DMS53 treated with DMSO at 0.1 percent for 48 hours (cell line): ENCODE measurements around the gene ZNF608.

ENCODE experiments used
- DNase-seq: peaks from one replicate; lab custom pipeline; 2025; ENCODE audit not compliant: unreplicated experiment; lab: John Stamatoyannopoulos, UW

ZNF608 gene, protein sequence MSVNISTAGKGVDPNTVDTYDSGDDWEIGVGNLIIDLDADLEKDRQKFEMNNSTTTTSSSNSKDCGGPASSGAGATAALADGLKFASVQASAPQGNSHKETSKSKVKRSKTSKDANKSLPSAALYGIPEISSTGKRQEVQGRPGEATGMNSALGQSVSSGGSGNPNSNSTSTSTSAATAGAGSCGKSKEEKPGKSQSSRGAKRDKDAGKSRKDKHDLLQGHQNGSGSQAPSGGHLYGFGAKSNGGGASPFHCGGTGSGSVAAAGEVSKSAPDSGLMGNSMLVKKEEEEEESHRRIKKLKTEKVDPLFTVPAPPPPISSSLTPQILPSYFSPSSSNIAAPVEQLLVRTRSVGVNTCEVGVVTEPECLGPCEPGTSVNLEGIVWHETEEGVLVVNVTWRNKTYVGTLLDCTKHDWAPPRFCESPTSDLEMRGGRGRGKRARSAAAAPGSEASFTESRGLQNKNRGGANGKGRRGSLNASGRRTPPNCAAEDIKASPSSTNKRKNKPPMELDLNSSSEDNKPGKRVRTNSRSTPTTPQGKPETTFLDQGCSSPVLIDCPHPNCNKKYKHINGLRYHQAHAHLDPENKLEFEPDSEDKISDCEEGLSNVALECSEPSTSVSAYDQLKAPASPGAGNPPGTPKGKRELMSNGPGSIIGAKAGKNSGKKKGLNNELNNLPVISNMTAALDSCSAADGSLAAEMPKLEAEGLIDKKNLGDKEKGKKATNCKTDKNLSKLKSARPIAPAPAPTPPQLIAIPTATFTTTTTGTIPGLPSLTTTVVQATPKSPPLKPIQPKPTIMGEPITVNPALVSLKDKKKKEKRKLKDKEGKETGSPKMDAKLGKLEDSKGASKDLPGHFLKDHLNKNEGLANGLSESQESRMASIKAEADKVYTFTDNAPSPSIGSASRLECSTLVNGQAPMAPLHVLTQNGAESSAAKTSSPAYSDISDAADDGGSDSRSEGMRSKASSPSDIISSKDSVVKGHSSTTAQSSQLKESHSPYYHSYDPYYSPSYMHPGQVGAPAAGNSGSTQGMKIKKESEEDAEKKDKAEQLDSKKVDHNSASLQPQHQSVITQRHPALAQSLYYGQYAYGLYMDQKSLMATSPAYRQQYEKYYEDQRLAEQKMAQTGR (N-terminal part only)

DNA sequence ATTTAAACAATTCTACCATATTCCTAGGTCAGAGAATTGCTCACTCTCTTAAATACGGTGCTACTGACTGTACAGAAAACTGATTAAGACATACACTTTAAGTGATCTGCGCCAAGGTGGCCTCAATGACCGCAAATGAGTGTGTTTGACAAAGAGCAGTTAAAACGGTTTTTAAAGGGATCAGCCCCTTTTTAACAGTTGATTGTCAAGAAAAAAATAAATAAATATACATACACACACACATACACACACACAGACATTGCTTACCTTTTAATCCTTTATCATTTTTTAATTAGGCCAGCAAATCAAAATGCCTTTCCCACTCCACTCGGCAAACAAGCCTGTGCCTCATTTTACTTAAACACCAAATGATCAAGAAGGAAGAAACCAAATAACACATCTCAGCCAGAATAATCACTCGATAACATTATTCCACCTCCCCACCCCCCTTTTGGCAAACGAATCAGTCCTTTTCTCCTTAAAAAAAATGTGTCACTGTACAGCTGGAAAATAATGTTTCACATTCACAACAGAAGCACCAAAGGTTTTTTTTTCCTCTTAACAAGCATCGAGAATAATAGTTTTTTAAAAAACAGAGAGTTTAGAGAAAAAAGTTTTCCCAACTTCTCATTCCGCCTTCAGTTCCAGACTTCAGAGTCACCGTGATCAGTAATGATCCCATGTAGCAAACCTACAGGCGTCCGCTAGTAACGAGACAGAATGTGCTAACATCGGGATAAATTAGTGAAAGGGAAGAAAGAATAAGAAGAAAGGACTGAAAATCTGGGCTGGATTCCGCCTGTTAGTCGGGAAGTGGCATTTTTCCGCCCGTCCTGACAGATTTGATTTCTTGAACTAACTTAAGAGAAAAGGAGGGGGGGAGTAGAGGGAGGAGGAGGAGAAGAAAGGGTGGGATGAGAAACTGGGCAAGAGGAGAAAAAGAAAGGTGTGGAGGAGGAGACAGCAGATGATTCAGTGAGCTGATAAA is at the start of gene ZNF608:
TSS of gene ZNF608 (minus strand) at position 712 of the 988 bp plus-strand sequence. CDS start 1,650 bp downstream, outside the sequence.
- peak; percentile 29 for DNase-seq

DNA sequence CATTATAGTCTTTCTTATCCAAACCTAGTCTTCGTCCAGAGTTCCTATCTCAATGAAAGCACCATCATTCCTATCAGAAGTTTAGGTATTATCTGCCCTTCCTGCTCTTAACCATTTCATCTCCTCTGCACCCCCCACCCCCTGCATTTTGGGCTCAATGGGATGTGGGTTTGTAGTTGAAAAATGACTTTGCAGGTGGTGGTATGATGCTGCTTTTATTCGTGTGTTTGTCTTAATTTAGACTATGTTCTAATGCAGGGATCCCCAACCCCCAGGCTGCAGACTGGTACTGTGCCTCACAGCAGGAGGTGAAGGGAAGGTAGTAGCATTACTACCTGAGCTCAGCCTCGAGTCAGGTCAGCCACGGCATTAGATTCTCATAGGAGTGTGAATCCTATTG is 49.4 kb upstream of the ZNF608 start:
- DNase-seq, result no peak

DNA sequence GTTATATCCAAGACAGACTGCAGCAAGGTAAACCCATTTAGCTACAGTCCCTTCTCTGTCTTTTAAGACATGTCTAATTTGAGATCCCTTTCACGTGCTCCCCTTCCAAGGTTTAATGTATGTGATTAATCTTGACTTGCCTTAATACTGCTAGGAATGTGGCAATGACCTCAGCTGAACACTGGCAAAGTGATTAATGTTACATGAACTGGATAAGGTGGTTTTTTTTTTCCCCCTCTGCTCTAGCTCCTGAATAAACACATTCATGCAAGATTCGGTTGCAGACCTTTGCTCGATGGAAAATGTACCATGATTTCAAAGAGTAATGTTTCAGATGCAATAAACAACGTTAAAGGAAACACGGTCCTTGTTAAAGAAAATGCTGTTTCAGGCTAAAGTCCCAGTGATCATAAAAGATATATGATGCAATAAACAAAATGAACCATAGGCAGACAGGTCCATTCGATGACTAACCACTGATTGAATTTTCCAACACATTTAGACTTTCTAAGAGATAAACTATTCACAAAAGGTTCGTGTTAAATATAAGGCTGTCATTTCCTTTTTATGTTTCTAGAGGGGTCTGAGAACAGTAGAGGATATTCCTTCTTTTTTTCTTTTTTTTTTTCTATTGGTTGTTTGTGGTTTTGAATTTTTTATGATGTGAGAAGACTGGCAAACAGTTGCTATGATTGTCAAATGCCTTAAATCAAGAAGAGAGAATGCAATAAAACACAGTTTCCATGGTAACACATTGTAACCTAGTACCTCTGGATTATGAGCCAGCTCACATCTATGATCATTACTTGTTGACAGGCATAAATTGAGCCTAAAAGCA is 44.7 kb upstream of the ZNF608 start:
- no peak for DNase-seq

DNA sequence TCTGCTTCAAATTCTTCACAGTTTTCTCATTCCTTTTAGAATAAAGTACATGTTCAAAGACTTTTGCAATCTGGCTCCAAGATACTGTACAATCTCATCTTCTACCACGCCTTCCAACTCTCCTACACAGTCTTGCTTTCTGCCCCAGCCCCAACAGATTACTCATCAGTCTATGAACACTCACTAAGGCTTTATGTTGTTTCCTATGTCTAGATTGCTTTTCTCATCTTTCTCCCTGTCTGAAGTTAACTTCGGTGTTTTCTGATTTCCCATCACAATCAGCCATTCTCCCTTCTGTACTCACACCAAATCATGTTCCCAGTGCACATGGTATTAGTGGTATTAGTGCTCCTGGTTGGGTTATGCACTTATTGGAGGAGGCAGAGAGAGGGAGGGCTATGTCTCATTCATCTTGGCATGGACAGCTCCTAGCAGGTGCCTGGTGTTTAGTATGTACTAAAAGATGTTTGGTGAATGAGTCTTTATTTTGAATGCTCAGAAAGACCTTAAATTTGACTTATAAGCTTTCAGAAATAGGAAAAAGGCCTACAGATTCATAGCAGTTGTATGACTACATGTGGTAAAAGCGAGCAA is 44.0 kb upstream of the ZNF608 start:
- no peak for DNase-seq

DNA sequence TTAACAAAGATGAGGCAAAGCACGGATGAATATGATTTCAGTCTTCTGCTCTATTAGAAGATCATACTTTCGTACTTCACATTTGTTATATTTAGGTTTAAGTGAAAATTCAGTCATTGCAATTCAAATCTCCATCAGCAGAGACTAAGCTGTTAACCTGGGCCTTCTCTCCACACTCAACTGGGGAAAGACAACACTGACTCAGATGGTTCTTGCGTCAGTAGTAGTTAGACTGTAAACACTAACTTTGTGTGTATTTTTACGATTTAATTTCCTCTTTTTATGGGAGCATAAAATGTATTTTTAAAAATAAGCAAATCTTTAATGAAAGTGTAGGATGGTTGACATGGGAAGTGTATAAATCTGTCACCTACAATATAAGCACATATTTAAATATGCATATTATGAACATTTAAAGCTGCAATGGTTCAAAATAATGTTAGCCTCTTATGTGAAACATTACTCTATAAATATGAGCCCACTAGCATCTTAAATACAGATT is 42.7 kb upstream of the ZNF608 start:
- DNase-seq, result peak; percentile 10

DNA sequence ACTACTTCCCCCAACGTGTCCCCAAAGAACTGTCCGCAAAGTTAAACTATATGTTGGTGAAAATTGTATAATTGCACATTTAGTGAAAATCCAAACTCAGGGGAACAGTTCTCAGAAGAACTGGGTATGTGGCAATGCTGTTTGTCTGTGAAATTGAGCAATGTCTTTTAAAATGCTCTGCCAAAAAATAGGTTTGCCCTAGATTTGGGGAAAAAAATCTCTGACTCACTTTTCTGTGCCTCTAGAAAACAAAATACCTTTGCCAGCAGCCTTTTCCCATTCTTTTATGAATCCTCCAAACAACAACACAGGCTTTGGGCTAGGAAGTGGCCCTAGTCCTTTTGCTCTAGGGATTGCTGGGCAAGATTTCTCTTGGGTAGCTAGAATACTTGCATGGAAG is 37.4 kb upstream of the ZNF608 start:
- DNase-seq, result no peak

DNA sequence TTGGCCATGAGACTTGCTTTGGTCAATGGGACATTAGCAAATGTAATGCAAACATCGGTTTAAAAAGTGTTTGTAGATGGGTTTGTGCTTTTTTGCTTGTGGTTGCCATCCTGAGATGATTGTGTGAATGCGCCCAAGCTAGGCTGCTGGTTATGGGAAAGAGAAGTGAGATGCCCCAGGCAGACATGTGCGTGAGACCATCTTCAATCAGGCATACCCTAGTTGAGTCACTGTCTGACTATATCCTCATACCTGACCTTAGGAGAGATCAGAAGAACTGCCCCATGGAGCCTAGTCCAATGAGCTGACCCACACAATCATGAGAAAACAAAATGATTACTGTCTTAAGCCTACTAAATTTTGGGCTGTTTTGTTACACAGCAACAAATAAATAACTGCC is 36.8 kb upstream of the ZNF608 start:
- no peak for DNase-seq

DNA sequence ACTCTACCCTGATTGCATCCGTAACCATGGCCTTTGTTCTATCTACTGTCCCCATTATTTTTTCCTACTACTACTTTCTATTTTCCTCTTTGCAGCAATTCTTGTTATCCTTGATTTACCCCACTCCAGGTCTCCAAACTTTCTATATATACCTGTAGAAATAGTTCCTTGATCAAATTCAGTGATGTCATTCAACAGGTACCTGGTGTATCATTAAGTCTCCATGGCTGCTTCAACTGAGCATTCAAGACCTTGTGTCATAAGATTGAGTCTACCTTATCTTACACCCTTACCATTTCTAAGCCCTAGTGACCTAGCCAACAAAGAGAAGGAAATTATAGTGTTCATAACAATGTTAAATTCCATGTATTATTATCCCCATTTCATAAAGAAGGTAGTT is 35.8 kb upstream of the ZNF608 start:
- no peak for DNase-seq

DNA sequence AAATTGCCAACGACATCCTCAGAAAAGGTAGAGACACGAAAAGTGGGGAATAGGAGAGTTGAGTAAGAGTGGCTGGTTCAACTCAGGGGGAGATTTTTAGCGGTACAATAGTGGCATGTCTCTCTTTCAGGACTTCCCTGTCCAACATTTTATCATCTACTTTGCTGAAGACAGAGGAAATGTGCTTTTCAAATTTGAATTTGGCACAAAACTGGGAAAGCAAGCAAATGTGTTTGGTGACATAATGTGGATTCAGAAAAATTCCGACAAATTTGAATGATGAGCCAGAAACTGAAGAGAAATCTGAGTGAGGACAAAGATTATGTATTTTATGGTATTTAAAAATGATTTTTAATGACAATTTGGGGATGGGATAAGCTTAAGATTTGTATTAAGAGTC is 33.6 kb upstream of the ZNF608 start:
- DNase-seq, result no peak

DNA sequence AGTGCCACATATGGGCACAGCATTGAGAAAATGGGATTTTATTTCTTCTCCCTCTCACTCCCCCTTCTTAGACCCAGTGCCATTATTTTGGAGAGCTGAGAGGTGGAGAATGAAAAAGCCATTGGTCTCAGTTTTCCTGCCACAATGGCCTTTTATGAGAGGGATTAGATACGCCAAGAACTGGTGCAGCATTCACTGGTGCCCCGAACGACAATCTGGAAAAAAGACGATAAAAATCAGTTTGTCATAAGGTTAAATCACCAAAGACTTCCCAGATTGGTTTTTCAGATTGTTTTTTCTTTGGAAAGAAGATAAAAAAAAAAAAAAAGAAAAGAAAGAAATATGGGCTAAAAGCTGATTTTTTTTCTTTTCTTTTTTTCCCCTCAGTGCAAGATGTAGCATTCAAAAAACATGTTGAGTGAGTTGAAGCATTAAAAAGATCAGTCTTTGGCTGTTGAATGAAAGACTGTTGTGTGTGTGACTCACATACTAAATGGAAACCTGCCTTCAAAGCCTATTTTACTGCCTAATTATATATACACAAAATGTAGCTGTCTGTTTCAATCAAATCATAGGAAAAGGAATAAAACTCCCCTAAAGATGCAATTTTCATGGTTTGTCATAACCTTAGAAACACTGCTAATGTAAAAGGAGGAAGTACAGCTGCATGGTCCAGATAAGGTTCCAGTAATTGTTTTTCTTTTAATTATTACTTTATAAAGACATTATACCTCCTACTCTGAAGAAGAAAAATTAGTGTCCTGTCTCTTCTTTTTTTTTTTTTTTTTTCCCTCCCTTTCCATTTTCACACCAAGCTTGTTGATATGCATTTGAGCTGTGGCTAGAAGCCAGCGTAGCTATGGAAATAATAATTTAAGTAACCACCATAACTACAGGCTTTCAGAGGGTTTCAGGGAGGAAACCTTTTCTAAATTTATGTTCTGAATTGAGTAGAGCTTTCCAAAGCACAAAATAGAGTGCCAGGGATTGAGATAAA is 27.2 kb upstream of the ZNF608 start:
- DNase-seq, result no peak

DNA sequence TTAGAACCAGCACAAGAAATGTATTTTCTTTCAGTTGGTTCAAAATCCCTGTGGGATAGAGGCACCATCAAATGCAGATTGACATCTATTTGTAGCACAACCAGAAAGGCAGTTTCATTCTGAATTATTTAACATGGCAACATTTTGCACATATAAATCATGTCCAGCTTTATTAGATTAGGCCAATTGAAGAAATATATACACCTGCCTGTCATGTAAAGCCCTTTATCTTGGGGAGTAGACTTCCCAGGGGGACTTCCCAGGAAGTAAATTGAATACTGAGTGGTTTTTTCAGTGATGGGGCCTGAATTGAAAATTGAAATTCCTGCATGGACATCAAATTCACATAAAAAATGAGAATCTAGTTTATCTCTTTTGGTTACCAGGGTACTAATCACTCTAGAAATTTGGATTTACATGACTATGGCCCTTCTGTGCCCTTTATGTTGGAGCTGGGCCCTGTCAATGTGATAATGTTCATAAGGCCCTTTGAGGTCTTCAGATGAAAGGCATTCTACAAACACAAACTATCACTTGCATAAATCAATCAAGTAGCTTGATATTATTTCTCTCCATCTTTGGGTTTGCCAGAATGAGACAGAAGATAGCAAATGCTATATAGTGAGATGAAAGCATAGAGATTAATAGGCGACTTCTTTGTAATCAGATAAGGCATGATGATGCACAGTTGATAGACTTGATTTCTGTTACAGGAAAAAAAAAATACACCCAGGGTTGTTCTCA is 26.2 kb upstream of the ZNF608 start:
- no peak for DNase-seq

DNA sequence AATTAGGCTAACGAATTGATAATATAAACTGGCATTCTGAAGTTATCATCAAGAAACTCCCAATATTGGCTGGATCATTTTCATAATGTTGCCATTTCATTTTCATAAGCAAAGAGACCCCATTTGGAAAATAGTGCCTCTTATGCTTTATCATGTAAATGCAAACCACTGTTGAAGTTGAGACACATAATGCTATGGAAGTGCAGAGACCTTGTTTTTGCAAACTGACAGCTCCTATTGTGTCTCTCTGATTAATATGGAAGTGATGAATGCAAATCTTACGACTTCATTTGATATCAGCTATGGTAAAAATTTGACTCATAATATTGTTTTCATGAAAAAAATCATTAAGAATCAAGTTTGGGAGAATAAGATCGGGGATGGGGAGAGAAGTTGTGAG is 25.3 kb upstream of the ZNF608 start:
- no peak for DNase-seq

DNA sequence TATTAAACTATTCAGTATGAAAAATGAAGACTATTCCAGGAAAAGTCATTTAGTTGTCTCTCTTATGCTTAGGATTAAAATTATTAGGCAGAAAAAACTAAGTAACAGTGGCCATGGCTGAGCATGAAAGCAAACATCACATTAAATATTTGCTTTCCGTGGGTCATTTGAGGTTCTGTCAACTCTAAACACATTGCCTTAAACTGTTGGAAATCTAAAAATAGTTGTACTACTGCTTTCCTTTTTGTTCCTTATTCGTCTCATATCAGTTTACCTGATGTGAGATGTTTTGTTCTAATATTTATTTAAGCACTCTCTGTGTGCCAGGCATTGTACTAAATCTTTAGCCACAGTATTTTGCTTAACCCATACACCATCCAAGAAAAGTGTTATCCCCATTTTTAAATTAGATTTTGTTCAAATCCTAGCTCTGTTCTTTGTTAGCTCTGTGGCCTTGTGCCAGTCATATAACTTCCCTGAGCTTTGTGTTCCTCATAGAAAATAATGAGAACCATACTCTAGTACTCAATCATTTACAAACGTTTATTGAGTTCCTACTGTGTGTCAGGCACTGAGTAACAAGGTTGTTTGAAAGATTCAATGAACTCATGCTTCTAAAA is 18.7 kb upstream of the ZNF608 start:
- DNase-seq, result peak; percentile 96

DNA sequence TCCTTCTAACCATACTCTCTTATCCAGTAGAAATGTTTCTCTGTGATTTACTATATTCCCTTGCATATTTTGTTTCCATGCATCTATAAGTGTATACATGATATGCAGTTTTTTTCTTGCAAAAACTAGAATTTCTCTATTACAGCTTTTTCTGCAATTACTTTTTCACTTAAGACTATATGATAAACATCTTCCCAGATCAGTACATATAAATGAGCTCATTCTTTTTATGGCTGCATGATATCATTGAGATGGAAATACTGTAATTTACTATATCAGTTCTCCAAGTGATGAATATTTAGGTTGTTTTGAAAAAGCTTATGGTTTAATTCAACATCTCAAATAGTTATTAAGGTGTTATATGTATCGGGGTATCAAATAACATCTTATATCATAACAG is 18.1 kb upstream of the ZNF608 start:
- no peak for DNase-seq

DNA sequence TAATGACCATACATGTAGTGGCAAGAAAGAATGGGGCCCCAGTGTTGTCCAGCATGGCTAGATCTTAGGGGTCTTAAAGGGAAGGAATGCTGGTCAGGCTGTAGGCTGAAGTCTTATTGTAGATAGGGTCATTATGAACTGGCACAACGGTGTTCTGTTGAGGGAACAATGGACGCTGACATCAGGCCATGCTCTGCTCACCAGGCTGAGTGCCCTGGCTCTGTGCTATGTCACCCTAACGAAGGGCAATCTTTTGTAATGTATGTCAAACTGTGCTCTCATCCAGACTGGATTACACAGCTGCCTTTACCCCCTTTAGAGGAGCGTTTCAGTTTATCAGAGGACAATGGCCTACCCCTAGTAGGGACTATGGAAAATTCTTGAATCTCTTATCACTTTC is 14.6 kb upstream of the ZNF608 start:
- no peak for DNase-seq

DNA sequence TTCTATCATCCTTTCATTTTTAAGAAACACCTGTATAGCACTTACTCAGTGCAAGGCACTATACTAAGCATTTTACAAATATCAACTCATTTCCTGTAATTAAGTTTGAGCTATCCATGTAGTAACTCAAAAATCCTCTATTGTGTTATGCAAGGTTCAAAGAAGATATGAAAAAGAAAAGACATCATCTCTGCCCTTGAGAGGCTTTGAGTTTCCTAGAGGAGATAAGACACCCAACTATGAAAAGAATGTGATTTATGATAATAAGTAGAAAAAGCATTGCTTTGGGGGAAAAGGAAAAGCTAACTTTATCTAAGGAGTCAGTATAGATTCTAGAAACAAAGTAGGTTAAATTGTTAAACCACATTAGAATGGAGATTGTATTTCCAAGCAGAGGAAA is 14.2 kb upstream of the ZNF608 start:
- no peak for DNase-seq

DNA sequence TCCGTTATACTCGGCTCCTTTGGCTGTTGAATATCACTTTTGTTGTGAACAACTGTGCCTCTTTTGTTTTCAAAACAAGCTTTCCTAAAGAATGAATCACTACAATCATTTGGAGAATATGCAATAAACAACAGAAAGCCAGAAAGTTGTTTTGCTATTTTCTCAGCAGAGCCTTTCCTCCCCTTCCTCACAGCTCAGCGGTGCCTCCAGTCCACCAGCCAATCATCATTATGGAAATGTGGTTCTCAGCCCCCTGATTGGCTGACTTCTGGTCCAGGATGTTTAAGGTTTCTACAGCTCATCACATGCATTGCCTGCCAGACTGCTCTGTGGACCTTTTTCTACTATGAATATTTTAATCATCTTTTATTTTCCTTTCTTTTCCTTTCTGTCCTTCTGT is 9.1 kb upstream of the ZNF608 start:
- no peak for DNase-seq
